ENCODE measurements around the gene MOSMO. TPM values are rescaled to one million over a fixed set of nuclear protein-coding genes. Genes with fewer than 3 reads are reported as not detected.
A peak's percentile ranks its signal among the peaks of the same experiment; 100 is the strongest.

The MOSMO gene
- total and polyA plus RNA-seq, 2 of the 13 experiments (the other 11 are each of a cell fraction or from before 2014, with no cell fraction given): 26.7 to 32.6 TPM

GRCh38 chr16:22053921-22054341, 46.0 kb downstream of the MOSMO start:
- in situ Hi-C loops (cut with HindIII; ENCODE audit: extremely low pct_ligation_motif_present, low pct_unique_long_range_greater_than_20kb) (no loop called here), intact Hi-C loops (cut with micrococcal nuclease; ENCODE audit: unreplicated experiment) (no loop called here)
- Histone ChIP-seq H3K4me3 (replicated peaks in 1 of 3; ENCODE audit: insufficient read depth in 1 of 3, low read depth in 2 of 3, low read length in 3 of 3) (no peak overlapping the region), H3K9me3 (ENCODE audit: low read length) (no peaks in the 10 kb centered on the region), H3K4me1 (ENCODE audit: insufficient read depth, low read length) (no peaks in the 10 kb centered on the region), H3K79me2 (ENCODE audit: insufficient read depth, low read length) (no peaks in the 10 kb centered on the region), H3K9ac (ENCODE audit: insufficient read depth, low read depth, low read length) (no peak overlapping the region), H2AFZ (ENCODE audit: low read length) (no peak overlapping the region), H3K27ac (ENCODE audit: extremely low read length, insufficient read depth, low read length) (no peak overlapping the region), H4K20me1 (ENCODE audit: insufficient read depth, low read length) (no peaks in the 10 kb centered on the region), H3K27me3 (ENCODE audit: control insufficient read depth in 1 of 2, insufficient read depth in 2 of 2, low read length in 2 of 2) (no peaks in the 10 kb centered on the region), H3K4me2 (ENCODE audit: low read depth, low read length) (no peak overlapping the region), H3K36me3 (replicated peaks in 1 of 2; ENCODE audit: control insufficient read depth in 1 of 2, insufficient read depth in 2 of 2, low read length in 2 of 2) (peaks cover 0 to 3% of the 10 kb centered on the region in 2 experiments; a peak in 1 of 5 replicates)
- no TSS peak for BruUV-seq (replicated peaks)
- 95% methylated on average over 4 of the region's 4 CpGs for WGBS (ENCODE audit: low lambda C conversion rate)
- TF ChIP-seq ZMAT5 (CRISPR knock-in tag; IDR thresholded peaks at IDR 0.05; ENCODE audit: borderline replicate concordance, low read depth) (no peak), CERS6 (CRISPR knock-in tag; IDR thresholded peaks at IDR 0.05) (no peak)
- ATAC-seq: no peak
- ChIA-PET POLR2A (no interaction called here), CTCF (ENCODE audit: low intra/inter-chr PET ratio, low total read pairs) (no interaction called here)
- no peak for FAIRE-seq
- no peak for DNase-seq (ENCODE audit: low spot score)

- Histone ChIP-seq H2AFZ (ENCODE audit: low read length) (no peak overlapping the region), H3K4me2 (ENCODE audit: low read depth, low read length) (no peak overlapping the region)
- peak; percentile 93 to 98 for TF ChIP-seq MAFK (conservative IDR thresholded peaks at IDR 0.05 in 1 of 2, IDR thresholded peaks at IDR 0.05 in 1 of 2; ENCODE audit: low read length in 2 of 2)
- TF ChIP-seq SRSF1 (optimal IDR thresholded peaks at IDR 0.05; ENCODE audit: low read depth, low read length): no peak
- no peak for TF ChIP-seq SIN3B (IDR thresholded peaks at IDR 0.05; ENCODE audit: low read length)
- TF ChIP-seq HBP1 (CRISPR knock-in tag; IDR thresholded peaks at IDR 0.05; ENCODE audit: low read depth): no peak
- TF ChIP-seq MAFF (IDR thresholded peaks at IDR 0.05; ENCODE audit: low read depth, low read length): peak; percentile 96
- TF ChIP-seq PRDM15 (CRISPR knock-in tag; IDR thresholded peaks at IDR 0.05): no peak
Measured at GRCh38 chr16:22054847-22055590, 47.1 kb downstream of the MOSMO start.

More at GRCh38 chr16:22054847-22055590, 47.1 kb downstream of the MOSMO start:
- ChIA-PET CTCF (ENCODE audit: low intra/inter-chr PET ratio, low total read pairs) (no interaction called here), POLR2A (interaction anchor here (1.3 kb wide), 1 partner anchor 133 kb away, joined by 3 read pairs; no protein-coding TSS in a partner anchor)
- ATAC-seq (no peak), FAIRE-seq (no peak), DNase-seq (ENCODE audit: low spot score) (no peak)
- in situ Hi-C loops (cut with HindIII; ENCODE audit: extremely low pct_ligation_motif_present, low pct_unique_long_range_greater_than_20kb): no loop called here
- H3K9ac ChIP-seq (ENCODE audit: insufficient read depth, low read depth, low read length): no peak overlapping the region
- H3K4me3 ChIP-seq (replicated peaks in 1 of 3; ENCODE audit: insufficient read depth in 1 of 3, low read depth in 2 of 3, low read length in 3 of 3): no peak overlapping the region
- H3K9me3 ChIP-seq (ENCODE audit: low read length): no peaks in the 10 kb centered on the region
- intact Hi-C loops (cut with micrococcal nuclease; ENCODE audit: unreplicated experiment): no loop called here
- H3K79me2 ChIP-seq (ENCODE audit: insufficient read depth, low read length): no peaks in the 10 kb centered on the region
- H3K27me3 ChIP-seq (ENCODE audit: control insufficient read depth in 1 of 2, insufficient read depth in 2 of 2, low read length in 2 of 2): no peaks in the 10 kb centered on the region
- no peak overlapping the region for H3K27ac ChIP-seq (ENCODE audit: extremely low read length, insufficient read depth, low read length)
- H3K36me3 ChIP-seq (replicated peaks in 1 of 2; ENCODE audit: control insufficient read depth in 1 of 2, insufficient read depth in 2 of 2, low read length in 2 of 2): peaks cover 0 to 3% of the 10 kb centered on the region in 2 experiments; a peak in 1 of 5 replicates
- BruUV-seq (replicated peaks): no TSS peak
- H4K20me1 ChIP-seq (ENCODE audit: insufficient read depth, low read length): no peaks in the 10 kb centered on the region
- H3K4me1 ChIP-seq (ENCODE audit: insufficient read depth, low read length): no peaks in the 10 kb centered on the region
- 94% methylated on average over 5 of the region's 5 CpGs for WGBS (ENCODE audit: low lambda C conversion rate)

Measured in HepG2 (cell line).